HL-60 (cell line): ENCODE results near the gene VSTM2B.

Experiments
- CTCF ChIP-seq: IDR thresholded peaks from one replicate; pipeline ENCODE4 v1.5.1; 2011; ENCODE audit warnings: low read length, control low read depth, inconsistent platforms; ENCODE audit not compliant: insufficient read depth
- GABPA ChIP-seq: IDR thresholded peaks from 2 replicates; pipeline ENCODE4 v1.6.1; 2012; ENCODE audit warnings: low read depth
- POLR2AphosphoS5 ChIP-seq: IDR thresholded peaks from 2 replicates; pipeline ENCODE4 v1.6.1; 2012; ENCODE audit warnings: low read depth
- REST ChIP-seq: IDR thresholded peaks from 2 replicates; pipeline ENCODE4 v1.6.1; 2012; ENCODE audit warnings: low read depth; ENCODE audit not compliant: insufficient replicate concordance
- SPI1 ChIP-seq: IDR thresholded peaks from 2 replicates; pipeline ENCODE4 v1.6.1; 2012; ENCODE audit warnings: low read depth, mild to moderate bottlenecking, borderline replicate concordance

GRCh38 chr19:29541473-29542253 lies 15.9 kb downstream of the VSTM2B start:
- TF ChIP-seq CTCF = no peak
- no peak for TF ChIP-seq POLR2AphosphoS5
- TF ChIP-seq GABPA = no peak
- TF ChIP-seq REST = no peak
- no peak for TF ChIP-seq SPI1
